HG03432 (cell line): Measurements from ENCODE around the gene MARCHF10.
"Not testable (repeated sequence)": the region's sequence is repeated elsewhere in the genome, so short reads cannot be mapped to it uniquely, and the experiment has no call there.

Source experiments
- ATAC-seq: cut with Tn5 transposase; IDR thresholded peaks from one replicate; pipeline ENCODE4 v1.9.1; 2021; ENCODE audit warnings: mild to moderate bottlenecking, moderate library complexity; ENCODE audit not compliant: unreplicated experiment

The MARCHF10 gene

DNA sequence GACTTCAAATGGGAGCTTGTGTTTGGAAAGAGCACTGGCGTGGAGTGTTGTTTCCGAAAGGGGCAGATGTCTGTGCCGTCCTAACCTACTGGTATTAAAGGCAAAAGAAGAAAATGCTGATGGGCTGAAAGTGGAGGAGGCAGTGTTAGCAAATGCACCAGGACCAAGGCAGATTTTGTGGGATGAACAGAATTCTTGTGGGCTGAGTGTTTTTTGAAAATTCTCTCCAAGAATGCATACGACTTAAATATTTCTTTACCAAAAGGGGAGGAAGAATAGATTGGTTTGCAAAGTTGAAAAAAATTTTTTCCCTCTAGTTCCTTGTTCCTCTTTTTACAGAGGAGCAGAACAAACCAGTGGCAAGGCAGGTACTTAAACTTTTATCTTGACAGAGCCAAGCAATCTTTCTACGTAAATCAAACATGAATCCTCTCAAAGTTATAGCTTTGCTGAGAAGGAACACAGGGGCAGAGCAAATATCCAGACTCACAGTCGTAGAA is 16.8 kb downstream of the MARCHF10 start:
- no peak for ATAC-seq

DNA sequence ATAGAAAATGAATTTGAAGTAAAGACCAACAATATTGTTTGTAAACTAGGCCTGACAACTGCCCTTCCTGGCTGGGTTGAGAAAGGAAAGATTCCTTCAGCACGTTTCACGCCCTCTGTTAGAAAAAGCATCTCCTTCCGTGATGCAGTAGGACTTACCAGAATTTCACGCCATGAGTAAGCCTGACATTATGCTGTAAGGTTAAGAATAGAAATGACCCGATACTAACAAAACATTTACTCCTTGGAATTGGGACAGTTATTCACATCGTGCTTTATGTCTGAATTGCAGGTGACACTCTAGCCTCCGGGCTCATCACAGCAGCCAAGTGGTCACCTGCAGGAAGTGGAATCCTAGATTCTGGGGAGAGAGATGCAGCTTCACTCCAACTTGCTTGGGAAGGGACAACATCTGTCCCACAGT is 17.5 kb downstream of the MARCHF10 start:
- ATAC-seq: no peak

DNA sequence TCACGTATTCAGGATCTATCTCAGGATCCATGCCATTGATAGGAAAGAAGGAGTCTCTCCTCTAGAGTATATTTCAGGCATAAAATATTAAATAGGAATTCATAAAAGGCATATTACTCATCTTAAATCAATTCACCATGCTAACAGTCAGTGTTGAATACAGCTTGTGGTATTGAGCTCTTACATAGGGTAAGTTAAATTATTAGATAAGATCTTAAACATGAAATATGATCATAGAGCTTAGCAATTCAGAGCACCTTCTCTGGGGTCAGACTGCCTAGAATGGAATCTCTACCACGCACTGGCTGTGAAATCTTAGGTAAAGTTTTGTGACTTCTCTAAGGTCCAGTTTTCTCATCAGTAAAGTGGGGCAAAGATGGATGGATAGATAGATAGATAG is 20.7 kb downstream of the MARCHF10 start:
- no peak for ATAC-seq

DNA sequence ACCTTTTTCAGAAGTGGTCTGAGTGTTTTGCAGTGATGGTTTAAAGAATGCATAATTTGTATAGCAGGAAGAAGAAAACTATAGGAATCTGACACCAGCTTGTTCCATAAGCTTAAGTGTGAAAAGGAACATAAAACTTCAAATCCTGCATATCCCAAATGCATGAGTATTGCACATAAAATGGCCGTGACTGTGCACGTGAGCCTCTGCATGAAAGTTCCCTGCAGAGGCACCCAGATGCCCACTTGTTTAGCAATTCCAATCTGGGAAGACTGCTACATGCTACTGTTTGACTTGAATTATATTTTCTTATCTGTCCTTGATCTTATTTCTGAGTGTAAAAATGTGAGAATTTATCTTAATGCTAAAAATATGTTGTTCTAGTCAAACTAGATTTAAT is 21.5 kb downstream of the MARCHF10 start:
- no peak for ATAC-seq

DNA sequence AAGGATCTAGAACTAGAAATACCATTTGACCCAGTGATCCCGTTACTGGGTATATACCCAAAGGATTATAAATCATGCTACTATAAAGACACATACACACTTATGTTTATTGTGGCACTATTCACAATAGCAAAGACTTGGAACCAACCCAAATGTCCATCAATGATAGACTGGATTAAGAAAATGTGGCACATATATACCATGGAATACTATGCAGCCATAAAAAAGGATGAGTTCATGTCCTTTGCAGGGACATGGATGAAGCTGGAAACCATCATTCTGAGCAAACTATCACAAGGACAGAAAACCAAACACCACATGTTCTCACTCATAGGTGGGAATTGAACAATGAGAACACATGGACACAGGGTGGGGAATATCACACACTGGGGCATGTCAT is 22.1 kb downstream of the MARCHF10 start:
- ATAC-seq: not testable (repeated sequence)

DNA sequence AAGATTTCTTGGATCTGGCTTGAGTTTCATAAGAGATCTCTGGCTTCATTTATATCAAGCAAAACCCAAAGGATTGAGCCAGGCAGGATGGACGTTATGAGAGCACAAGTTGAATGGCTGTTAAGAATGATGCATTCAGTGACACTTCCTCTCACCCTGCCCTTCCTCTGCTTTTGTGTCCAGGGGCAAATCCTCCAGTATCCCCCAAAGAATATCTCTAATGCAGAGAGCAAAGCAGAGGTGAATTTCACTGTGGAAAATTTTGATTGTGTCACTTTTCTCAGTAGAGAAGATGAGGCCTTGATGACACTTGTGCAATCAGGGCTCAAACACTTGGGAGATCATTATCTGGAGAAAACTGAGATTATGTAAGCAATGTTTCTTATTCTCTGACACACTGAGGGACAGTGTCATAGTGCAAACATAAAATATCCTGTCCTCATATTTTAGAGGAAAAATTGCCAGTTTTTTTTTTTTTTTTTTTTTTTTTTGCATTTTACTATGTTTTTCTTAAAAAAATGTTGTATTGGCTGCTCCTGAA is 25.3 kb downstream of the MARCHF10 start:
- no peak for ATAC-seq

DNA sequence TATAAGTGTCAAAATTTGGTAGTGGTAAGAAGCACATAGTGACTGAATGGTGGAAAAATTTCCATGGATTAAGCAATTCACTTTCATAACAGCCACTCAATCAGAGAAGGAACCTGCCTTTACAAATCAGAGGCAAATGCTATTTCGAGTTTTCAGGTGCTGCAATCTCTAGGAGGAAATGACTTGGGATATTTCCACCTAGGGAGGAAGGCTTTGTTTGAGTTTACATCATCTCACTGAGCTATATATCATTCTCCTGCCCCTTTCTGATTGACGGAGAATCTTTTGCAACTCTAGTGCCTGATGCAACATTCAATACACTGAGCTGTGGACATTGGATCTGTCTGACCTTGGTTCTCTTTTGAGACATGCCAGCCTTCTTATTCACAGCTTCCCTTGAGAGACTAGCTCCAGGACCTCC is 26.3 kb downstream of the MARCHF10 start:
- ATAC-seq: no peak

DNA sequence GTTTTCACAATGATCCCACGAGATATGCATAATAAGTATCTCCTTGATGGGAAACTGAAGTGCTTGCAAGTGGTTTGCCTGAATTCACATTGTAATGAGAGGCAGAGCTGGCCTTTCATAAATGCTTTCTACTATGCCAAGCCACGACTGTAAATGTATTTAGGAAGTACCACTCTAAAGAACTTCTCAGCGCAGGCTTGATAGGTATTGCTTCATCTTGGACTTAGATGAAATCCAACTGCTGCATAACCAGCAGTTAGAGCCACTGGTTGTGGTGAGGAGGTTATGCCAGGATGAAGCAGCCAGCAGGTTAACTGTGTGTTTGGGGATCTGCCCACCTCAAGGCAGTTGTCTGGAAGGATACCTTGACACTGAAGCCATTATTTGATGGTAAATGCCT is 26.8 kb downstream of the MARCHF10 start:
- no peak for ATAC-seq

DNA sequence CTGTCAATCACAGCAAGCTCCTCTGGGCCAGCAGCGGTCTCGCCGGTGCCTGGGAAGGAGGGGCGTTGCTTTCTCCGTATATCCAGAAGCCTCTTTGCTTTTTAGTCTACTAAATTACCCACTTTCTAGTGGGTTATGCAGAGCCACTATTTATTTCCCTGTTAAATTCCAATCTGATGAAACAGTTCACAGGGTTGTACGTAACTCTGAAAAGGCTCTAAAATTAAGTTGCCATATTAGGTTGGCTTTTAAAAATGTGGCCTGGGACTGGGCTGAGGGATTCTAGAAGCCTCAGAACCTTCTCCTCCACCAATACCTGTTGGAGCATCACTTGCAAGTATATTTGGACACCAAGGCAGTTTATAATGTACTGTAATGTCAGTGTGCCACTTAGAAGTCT is 27.2 kb downstream of the MARCHF10 start:
- ATAC-seq: no peak

DNA sequence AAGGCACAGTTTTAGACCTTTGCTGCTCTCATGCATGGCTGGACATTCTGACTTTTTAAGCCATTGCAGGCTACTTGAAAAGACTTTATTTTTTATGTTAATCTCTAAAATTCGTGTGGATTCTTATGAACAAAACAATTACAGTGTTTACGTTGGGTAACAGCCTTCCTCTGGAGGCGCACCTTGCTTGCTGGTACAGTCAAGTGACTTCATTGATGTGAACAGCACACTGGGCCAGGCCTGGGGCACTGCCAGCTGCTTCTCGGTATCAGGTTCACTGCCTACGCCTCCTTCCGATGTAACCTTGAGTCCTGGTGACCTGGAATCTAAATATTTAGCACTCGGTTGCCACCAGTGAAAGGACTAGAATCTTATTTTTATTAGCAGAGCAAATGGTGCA is 27.8 kb downstream of the MARCHF10 start:
- no peak for ATAC-seq

DNA sequence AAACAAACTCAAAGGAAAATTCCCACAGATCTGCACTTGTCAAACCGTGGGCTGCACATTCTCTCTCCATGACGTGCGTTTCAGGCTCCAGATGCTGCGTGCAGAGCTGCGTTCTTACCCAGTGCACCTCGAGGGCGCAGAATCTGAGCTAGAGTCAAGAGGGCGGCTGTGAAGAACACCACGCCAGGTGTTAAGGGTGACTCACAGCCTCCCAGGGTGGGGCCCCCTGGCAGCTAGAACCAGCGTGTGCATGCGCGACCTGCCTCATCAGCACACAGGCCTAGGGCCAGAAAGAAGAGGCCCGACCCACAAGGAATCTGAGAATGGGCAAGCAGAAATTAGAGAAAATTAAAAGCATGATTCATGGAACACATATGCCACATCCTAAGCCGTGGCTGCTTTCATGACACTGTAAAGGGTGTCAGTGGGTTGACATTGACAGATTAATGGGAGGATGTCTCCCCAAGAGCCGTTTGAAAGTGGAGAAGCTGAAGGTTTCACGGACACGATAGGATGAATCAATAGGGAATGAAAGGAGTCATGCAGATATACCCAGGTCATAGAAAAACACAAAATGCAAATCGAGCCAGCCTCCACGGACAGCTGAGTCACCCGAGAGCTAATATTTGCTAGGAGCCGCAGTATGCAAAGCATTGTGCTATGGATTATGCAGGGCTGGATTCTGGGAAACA is 29.0 kb downstream of the MARCHF10 start:
- no peak for ATAC-seq

DNA sequence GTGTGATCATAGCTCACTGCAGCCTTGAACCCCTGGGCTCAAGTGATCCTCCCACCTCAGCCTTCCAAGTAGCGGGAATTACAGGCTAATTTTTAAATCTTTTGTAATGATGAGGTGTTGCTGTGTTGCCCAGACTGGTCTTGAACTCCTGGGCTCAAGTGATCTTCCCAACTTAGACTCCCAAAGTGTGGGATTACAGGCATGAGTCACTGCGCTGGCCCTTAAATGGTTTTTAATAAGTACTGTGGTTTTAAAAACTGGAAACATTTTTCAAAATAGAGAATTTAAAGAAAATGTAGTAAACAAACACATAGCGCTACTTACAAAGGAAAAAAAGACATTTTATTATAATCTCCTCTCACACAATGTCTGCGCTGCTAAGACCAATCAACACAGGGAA is 32.2 kb downstream of the MARCHF10 start:
- ATAC-seq: no peak

DNA sequence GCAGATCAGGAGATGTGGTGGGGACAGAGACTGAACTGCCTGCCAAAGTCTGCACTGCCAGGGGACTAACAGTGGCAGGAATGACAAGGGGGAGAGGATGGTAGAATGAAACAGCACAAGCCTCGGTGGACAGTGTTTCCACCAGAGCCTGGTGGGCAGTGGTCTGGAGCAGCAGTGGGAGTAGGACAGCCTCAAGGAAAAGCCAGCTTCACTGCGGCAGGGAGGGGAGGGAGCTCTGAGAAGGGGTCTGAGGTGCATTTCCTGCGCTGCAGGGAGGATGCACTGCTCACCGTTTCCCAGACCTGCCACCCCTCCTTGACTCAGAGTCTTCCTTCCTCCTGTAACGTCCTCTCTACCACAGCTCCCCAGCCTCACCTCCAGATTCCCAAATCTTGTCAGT is 33.8 kb downstream of the MARCHF10 start:
- no peak for ATAC-seq

DNA sequence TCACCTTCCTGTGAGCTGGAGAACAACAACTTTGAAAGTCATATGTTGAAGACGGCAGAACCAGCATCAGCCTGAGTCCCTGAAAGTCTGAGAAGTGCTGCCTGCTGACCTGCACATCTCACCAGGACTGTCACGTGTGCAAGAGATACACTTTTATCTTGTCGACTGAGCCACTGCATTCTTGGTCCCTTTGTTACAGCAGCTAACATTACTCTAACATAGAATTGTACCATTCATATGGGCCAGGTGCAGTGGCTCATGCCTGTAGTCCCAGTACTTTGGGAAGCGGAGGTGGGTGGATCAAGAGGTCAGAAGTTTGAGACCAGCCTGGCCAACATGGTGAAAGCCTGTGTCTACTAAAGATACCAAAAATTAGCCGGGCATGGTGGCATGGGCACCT is 40.1 kb downstream of the MARCHF10 start:
- no peak for ATAC-seq

DNA sequence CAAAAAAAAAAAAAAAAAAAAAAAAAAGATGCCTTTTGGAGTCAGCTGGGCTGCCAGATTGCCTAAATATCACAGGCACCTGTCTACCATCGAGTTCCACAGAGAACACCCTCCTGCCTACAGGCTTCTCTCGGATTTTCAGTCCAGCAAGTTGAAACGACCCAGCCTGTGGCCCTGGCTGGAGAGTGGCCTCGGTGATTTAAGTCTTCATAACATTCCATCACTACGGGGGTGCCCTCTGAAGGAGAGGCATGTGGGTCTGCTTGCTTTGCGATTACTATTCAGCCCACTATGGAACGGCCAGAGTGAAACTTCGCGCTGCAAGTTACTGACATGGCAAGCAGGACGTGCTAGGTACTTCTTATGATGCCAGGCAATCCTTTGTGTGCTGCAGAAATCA is 42.8 kb downstream of the MARCHF10 start:
- ATAC-seq: no peak

DNA sequence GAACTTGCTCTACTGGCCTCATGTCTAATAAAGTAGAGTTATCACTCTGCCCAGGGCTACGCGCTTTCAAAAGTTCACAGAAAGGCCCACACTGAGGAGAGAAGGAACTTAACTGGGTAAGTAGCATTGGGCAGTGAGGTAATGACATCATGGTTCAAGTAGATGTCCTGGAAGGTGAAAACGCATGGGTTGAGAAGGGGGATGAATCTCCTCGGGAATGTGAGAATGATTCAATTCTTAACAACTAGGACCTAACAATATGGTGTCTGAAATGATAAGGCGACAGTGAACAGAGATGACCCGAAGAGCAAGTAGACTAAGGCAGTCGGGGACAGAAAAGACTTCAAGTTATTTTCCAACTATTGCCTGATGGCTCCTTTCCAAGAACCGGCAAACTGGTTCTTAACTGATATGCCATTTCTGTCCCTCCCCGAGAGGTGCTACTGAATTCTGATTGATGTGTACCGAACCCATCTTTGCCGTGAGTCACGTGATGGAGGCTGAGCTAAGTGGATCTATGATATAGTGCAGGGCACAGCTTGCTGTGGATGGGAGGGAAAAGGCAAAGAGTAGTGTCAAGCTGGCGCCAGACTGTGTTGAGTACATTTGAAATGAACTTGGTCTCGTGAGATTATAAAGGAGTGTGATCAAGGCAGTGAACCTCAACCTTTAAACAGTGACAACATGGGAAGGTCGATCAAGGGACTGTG is 44.1 kb downstream of the MARCHF10 start:
- ATAC-seq: no peak

DNA sequence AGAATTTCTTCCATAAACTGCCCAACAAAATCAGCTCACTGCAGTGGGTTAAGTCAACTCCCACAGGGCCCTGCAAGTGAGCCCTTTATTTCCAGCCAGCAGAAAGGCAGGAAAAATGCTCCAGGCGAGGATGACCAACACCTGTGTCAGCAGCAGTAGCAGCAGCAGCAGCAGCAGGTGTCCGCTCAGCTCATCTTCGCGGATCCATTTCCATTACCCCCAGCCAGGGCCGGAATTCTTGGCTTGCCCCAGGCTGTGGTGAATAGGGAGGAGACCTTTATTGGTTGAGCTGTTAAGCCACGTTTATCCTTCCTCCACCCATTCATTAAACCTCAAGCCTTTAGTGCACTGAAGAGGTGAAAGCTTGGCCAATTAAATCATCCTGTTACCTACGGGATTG is 46.2 kb downstream of the MARCHF10 start:
- no peak for ATAC-seq

DNA sequence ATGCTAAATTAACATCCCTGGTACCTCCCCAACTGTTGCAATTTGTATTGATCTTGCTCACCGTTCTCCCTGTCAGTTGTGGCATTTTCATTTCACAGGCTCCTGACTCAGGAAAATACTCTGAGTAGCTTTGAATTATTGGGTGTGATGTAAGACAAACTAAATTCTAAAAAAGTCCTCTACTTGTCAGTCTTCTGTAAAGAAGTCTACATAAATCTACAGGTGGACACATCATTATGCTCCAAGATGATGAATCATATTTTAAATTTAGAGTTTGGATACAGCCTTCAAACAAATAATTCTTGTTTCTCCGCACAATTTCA is 47.2 kb downstream of the MARCHF10 start:
- no peak for ATAC-seq

DNA sequence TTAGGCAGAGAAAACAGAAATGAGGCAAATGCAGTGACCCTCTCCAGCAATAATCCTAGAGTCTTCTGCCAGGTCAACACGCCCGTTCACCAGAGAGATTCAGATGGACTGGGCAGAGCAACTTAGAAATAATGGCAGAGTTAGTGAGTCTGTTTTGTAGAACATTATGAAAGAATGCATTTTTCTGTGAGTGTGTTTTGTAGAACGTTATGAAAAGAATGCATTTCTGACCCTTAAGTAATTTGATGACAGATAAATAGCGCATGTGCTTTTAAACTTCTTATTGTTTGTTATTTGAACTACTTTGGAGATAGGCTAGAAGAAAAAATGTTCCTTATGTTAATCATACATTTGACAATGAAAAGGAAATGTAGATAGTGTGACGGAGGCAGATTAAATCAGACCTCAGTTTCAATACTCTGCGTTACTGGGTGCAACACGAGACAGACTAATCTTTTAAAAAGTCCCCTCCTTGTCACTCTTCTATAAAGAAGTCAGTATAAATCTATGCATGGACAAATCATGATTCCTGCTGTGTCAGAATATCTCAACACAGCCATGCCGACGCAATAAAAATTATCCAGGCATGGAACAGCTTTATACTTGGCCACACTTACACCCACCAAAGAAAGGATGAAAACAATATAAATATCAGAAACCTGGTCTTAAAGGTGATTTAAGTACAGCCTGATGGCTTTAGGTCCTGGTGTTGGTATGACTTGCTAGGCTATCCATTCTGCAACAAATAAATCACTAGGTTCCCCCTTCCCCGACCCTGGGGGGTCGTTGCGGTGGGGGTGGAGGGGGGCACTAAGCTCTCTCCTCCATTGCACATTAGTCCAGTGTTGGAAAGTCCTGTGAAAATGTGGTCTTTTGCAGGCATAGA is 47.8 kb downstream of the MARCHF10 start:
- ATAC-seq: no peak

DNA sequence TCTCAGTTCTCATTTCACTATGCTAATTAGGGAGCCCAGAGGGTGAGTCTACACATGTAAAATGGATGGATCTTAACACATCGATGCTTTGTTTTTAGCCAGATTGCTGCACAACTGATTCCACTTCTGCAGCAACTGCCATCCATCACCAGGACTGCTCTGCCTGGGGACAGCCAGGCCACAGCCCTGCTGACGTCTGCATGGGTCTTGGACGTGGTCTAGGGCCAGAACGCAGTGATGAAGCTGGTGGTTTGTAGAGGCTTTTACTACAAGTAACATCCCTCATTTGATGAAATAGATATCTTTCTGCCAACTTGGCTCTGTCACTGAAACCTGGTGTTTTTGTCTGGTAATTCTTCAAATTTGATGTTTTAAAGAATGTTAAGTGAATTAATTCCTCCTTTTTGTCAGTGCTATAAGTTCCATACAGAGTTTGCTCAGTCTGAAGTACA is 50.6 kb downstream of the MARCHF10 start:
- no peak for ATAC-seq

DNA sequence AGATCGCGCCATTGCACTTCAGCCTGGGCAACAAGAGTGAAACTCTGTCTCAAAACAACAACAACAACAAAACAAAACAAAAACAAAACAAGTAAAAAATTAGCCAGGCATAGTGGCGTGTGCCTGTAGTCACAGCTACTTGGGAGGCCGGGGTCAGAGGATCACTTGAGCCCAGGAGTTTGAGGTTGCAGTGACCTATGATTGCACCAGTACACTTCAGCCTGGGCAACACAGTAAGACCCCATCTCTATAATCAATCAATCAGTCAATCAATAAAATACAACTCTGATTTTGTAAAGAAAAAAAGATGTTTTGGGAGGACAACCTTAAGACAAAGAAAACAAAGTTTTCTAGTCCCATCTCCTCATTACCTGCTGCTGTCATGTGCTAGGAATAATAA is 51.9 kb downstream of the MARCHF10 start:
- no peak for ATAC-seq
